AG04449 (cell line): ENCODE results near the gene EID1.

Experiments used
- CTCF ChIA-PET: fragments of 350-600 bp; formaldehyde crosslinking; extraction: SDS; loops from one replicate; lab custom pipeline; 2021; ENCODE audit warnings: antibody characterized with exemption; lab: Yijun Ruan, JAX
- POLR2A ChIA-PET: fragments of 400-600, 350-600 bp; formaldehyde crosslinking; extraction: SDS; loops from one replicate; lab custom pipeline; 2020; ENCODE audit warnings: antibody characterized with exemption, inconsistent platforms; lab: Yijun Ruan, JAX
- DNase-seq: peaks from one replicate; pipeline ENCODE4 v3.0.0-alpha.2; 2010; ENCODE audit warnings: low read depth, low spot score
- H3K4me3 ChIP-seq: 2 replicates; pipeline ENCODE4 v1.5.1; 2011; ENCODE audit warnings: low read depth, mild to moderate bottlenecking, control low read depth, low read length
- TF ChIP-seq, protein P1 (sequence below): IDR thresholded peaks from one replicate; pipeline ENCODE4 v1.5.1; 2011; ENCODE audit warnings: mild to moderate bottlenecking, moderate library complexity, low read length, control low read depth, inconsistent platforms; ENCODE audit not compliant: insufficient read depth; ENCODE audit errors: missing control alignments

Gene EID1

DNA sequence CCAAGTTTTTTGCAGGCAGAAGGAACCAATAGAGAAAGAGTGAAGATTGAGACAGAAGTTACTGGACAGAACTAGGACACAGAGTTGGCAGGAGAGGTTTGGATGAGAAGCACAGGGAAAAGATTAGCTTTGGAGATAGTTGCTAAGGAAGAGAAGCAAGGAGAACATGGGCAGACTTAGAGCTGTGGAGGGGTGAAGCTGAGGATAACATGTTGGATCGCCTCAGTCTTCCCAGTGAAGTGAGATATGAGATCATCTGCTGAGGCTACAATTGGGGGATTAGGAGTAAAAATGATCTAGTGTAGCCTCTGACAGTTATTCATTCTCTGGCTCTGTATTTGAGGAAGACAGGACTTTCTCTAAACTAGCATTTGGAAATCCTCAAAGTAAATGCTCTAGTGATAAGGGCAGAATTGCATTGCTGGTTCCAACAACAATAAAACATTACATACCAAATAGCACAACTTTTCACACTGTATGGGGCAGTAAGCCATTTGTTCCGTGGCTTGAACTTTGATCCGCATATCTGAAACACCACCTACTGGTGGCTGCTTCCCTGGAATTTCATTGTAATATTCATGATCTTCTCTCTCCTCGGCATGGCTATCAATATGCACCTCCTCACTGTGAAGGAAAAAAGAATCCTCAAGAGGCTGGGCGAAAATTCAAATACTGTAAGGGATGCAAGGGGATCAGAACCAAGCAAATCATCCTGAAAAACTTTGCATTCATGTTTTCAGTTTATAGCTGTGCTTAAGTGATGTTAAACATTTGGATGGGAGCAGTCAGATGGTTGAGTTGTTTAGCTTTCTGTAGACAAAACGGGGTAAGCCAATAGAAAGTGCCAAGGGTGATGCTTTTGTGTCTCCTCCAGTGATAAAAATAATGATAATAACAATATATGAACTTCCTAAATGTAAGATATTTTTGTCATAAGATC, 22.2 kb upstream of the EID1 start:
- TF ChIP-seq, protein P1, sequence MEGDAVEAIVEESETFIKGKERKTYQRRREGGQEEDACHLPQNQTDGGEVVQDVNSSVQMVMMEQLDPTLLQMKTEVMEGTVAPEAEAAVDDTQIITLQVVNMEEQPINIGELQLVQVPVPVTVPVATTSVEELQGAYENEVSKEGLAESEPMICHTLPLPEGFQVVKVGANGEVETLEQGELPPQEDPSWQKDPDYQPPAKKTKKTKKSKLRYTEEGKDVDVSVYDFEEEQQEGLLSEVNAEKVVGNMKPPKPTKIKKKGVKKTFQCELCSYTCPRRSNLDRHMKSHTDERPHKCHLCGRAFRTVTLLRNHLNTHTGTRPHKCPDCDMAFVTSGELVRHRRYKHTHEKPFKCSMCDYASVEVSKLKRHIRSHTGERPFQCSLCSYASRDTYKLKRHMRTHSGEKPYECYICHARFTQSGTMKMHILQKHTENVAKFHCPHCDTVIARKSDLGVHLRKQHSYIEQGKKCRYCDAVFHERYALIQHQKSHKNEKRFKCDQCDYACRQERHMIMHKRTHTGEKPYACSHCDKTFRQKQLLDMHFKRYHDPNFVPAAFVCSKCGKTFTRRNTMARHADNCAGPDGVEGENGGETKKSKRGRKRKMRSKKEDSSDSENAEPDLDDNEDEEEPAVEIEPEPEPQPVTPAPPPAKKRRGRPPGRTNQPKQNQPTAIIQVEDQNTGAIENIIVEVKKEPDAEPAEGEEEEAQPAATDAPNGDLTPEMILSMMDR: peak; percentile 43
- no peak overlapping the region for H3K4me3 ChIP-seq
- ChIA-PET POLR2A (interaction anchor here (1.2 to 1.5 kb wide), 2 partner anchors 50 to 210 kb away, joined by 3 to 5 read pairs; partner anchors contain the start of gene FBN1), CTCF (interaction anchor here (0.6 to 5.9 kb wide), 16 partner anchors 9 to 500 kb away, joined by 3 to 57 read pairs (median 4); partner anchors contain the start of gene CEP152)
- DNase-seq: peak; percentile 23

DNA sequence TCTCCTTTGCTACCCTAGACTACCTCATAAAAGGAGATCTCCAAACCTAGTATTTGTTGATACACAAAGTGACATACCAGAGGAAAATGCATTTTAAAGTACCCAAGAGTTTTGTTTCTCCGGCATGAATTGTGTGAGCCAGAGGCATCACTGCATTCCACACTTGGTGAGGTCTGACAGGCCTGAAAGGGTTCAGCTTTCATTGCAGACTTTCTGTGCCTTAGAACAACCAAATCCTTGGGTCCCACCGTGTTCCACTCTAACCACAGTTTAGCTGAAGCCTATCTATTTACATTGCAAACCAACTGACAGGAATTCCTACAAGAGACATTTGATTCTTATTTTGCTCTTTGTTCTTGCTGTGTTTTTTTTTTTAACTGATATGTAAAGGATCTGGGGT, 21.0 kb upstream of the EID1 start:
- ChIA-PET CTCF (interaction anchor here (0.9 to 11.1 kb wide), 9 partner anchors 107 to 499 kb away, joined by 3 to 166 read pairs (median 6); partner anchors contain the start of gene SHC4), POLR2A (interaction anchor here (0.6 to 1.5 kb wide), 3 partner anchors 51 to 1199 kb away, joined by 3 to 5 read pairs (median 3); partner anchors contain the start of gene FBN1)
- TF ChIP-seq, protein P1: no peak
- no peak overlapping the region for H3K4me3 ChIP-seq
- DNase-seq: no peak

DNA sequence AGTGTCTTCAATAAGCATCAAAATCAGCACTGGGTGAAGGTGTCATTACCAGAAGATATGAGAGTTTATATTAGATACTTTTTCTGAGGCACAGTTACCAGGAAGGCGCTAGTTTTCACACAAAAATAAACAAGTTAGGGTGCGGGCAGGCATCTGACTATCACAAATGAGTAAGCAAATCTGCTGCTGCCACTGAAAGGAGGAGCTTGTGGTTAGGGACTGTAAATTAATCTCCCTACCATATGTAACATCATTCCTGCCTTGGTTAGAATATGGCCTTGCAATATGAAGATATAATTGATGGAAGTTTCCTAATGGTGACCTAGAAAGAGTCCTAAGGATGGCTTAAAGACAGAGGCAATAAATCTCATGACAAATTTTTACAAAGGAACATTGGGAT, 19.5 kb upstream of the EID1 start:
- peak; percentile 23 for DNase-seq
- TF ChIP-seq, protein P1: no peak

DNA sequence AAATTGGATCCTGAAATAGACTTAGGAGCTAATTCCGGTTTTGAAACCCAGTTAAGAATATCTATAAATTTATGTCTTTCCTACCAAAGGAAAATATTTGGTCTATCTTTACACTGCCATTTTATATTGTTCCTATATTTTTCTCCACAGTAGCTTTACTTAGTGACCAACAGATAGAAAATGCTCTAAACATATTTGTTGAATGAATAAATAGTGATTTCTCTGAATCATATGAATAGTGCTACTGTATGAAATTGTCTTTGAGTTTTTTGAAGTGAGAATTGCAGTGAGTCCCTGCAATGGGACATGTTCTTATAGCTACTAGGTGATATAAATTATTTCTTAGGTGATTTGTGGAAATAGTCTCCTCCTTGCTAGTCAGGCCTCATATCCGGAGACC, 18.5 kb upstream of the EID1 start:
- DNase-seq: no peak
- CTCF ChIA-PET: interaction anchor here (0.7 to 11.1 kb wide), 11 partner anchors 19 to 563 kb away, joined by 3 to 166 read pairs (median 16); partner anchors contain the start of genes EID1, FGF7, SECISBP2L and SHC4
- POLR2A ChIA-PET: no interaction called here
- TF ChIP-seq, protein P1: no peak
- no peak overlapping the region for H3K4me3 ChIP-seq

More for the DNA sequence above, 19.5 kb upstream of the EID1 start:
- ChIA-PET CTCF (interaction anchor here (0.9 to 11.1 kb wide), 11 partner anchors 9 to 1193 kb away, joined by 3 to 166 read pairs (median 6); partner anchors contain the start of gene SHC4), POLR2A (no interaction called here)
- no peak overlapping the region for H3K4me3 ChIP-seq

DNA sequence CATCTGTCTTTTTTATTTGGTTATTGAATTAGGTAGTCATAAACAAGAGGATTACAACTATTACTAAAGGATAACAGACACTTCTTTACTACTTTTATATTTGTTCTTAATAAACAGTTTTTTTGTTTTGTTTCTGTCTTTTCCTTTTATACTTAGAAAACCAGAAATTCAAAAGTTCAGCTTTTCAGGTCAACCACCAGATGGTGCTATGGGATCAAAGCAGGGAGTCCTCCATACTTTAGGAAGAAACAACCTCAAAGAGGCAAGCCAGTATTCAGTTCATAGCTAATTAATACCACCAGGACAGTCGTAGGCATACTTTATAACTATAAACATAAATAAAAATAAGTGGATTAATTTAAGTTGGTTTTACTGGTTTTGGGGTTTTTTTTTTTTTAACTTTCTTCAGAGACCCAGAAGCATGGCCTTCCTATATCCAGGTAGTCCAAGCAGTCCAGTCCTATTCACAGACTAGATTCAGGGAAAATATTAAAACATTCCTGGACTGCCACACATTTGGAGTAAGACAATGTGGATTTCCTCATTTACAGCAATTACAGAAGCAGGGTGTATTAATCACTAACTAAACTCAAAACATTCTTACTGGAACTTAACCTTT, 16.0 kb upstream of the EID1 start:
- DNase-seq: peak; percentile 44
- ChIA-PET CTCF (interaction anchor here (0.6 to 11.1 kb wide), 64 partner anchors 9 to 1287 kb away, joined by 3 to 166 read pairs (median 5); partner anchors contain the start of genes COPS2, EID1, FGF7 and GALK2), POLR2A (interaction anchor here (1.0 kb wide), 2 partner anchors 114 to 284 kb away, joined by 3 read pairs; no protein-coding TSS in a partner anchor)
- H3K4me3 ChIP-seq: no peak overlapping the region
- TF ChIP-seq, protein P1: peak; percentile 53
